Measurements from ENCODE around the gene REST. TPM values are rescaled to one million over a fixed set of nuclear protein-coding genes. Genes with fewer than 3 reads are reported as not detected.

The REST gene
- total and polyA plus RNA-seq, 2 of the 8 experiments (the other 6 are each of a cell fraction or from before 2014, with no cell fraction given), result 10.2 to 66.3 TPM

DNA sequence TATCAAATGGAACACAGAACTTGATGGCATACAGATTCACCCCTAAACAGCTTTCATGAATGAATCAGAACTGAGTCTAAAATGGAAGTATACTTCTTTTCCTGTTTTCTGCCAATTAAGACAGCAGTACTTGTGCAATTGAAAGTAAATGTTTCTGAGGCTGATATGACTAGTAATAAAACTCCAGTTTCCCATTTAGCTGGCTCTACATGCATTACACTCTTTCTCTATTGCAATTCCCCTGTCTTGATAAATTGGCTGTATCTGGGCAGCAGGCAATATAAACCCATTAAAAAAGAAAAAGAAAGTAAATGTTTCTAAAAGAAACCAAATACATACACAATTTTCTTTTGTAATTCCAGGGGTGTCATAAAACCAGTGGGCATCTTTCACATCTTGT lies 65.1 kb downstream of the REST start (continued):
- TF ChIP-seq, protein P1, sequence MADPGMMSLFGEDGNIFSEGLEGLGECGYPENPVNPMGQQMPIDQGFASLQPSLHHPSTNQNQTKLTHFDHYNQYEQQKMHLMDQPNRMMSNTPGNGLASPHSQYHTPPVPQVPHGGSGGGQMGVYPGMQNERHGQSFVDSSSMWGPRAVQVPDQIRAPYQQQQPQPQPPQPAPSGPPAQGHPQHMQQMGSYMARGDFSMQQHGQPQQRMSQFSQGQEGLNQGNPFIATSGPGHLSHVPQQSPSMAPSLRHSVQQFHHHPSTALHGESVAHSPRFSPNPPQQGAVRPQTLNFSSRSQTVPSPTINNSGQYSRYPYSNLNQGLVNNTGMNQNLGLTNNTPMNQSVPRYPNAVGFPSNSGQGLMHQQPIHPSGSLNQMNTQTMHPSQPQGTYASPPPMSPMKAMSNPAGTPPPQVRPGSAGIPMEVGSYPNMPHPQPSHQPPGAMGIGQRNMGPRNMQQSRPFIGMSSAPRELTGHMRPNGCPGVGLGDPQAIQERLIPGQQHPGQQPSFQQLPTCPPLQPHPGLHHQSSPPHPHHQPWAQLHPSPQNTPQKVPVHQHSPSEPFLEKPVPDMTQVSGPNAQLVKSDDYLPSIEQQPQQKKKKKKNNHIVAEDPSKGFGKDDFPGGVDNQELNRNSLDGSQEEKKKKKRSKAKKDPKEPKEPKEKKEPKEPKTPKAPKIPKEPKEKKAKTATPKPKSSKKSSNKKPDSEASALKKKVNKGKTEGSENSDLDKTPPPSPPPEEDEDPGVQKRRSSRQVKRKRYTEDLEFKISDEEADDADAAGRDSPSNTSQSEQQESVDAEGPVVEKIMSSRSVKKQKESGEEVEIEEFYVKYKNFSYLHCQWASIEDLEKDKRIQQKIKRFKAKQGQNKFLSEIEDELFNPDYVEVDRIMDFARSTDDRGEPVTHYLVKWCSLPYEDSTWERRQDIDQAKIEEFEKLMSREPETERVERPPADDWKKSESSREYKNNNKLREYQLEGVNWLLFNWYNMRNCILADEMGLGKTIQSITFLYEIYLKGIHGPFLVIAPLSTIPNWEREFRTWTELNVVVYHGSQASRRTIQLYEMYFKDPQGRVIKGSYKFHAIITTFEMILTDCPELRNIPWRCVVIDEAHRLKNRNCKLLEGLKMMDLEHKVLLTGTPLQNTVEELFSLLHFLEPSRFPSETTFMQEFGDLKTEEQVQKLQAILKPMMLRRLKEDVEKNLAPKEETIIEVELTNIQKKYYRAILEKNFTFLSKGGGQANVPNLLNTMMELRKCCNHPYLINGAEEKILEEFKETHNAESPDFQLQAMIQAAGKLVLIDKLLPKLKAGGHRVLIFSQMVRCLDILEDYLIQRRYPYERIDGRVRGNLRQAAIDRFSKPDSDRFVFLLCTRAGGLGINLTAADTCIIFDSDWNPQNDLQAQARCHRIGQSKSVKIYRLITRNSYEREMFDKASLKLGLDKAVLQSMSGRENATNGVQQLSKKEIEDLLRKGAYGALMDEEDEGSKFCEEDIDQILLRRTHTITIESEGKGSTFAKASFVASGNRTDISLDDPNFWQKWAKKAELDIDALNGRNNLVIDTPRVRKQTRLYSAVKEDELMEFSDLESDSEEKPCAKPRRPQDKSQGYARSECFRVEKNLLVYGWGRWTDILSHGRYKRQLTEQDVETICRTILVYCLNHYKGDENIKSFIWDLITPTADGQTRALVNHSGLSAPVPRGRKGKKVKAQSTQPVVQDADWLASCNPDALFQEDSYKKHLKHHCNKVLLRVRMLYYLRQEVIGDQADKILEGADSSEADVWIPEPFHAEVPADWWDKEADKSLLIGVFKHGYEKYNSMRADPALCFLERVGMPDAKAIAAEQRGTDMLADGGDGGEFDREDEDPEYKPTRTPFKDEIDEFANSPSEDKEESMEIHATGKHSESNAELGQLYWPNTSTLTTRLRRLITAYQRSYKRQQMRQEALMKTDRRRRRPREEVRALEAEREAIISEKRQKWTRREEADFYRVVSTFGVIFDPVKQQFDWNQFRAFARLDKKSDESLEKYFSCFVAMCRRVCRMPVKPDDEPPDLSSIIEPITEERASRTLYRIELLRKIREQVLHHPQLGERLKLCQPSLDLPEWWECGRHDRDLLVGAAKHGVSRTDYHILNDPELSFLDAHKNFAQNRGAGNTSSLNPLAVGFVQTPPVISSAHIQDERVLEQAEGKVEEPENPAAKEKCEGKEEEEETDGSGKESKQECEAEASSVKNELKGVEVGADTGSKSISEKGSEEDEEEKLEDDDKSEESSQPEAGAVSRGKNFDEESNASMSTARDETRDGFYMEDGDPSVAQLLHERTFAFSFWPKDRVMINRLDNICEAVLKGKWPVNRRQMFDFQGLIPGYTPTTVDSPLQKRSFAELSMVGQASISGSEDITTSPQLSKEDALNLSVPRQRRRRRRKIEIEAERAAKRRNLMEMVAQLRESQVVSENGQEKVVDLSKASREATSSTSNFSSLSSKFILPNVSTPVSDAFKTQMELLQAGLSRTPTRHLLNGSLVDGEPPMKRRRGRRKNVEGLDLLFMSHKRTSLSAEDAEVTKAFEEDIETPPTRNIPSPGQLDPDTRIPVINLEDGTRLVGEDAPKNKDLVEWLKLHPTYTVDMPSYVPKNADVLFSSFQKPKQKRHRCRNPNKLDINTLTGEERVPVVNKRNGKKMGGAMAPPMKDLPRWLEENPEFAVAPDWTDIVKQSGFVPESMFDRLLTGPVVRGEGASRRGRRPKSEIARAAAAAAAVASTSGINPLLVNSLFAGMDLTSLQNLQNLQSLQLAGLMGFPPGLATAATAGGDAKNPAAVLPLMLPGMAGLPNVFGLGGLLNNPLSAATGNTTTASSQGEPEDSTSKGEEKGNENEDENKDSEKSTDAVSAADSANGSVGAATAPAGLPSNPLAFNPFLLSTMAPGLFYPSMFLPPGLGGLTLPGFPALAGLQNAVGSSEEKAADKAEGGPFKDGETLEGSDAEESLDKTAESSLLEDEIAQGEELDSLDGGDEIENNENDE (IDR thresholded peaks at IDR 0.05; ENCODE audit: insufficient replicate concordance, low read length), result no peak
- TF ChIP-seq TBP (IDR thresholded peaks at IDR 0.05; ENCODE audit: low read depth, low read length) (no peak), TEAD4 (IDR thresholded peaks at IDR 0.05; ENCODE audit: low read depth, low read length) (no peak), CEBPB (IDR thresholded peaks at IDR 0.05; ENCODE audit: low read depth, low read length) (no peak), KDM5A (IDR thresholded peaks at IDR 0.05; ENCODE audit: low read length) (no peak), RBBP5 (IDR thresholded peaks at IDR 0.05; ENCODE audit: borderline replicate concordance, low read depth, low read length) (no peak), TAF7 (optimal IDR thresholded peaks at IDR 0.05; ENCODE audit: borderline replicate concordance, low read depth, low read length) (no peak), RNF2 (IDR thresholded peaks at IDR 0.05; ENCODE audit: borderline replicate concordance, low read depth, low read length, missing control alignments, poor library complexity, severe bottlenecking) (no peak)
- TF ChIP-seq, protein P2, sequence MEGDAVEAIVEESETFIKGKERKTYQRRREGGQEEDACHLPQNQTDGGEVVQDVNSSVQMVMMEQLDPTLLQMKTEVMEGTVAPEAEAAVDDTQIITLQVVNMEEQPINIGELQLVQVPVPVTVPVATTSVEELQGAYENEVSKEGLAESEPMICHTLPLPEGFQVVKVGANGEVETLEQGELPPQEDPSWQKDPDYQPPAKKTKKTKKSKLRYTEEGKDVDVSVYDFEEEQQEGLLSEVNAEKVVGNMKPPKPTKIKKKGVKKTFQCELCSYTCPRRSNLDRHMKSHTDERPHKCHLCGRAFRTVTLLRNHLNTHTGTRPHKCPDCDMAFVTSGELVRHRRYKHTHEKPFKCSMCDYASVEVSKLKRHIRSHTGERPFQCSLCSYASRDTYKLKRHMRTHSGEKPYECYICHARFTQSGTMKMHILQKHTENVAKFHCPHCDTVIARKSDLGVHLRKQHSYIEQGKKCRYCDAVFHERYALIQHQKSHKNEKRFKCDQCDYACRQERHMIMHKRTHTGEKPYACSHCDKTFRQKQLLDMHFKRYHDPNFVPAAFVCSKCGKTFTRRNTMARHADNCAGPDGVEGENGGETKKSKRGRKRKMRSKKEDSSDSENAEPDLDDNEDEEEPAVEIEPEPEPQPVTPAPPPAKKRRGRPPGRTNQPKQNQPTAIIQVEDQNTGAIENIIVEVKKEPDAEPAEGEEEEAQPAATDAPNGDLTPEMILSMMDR (IDR thresholded peaks at IDR 0.05; ENCODE audit: control extremely low read depth in 1 of 3, insufficient read depth in 1 of 3, low read depth in 1 of 3, low read length in 3 of 3), result no peak

All from H1 (cell line).